Hematopoietic multipotent progenitor cell treated with erythropoietin and hydrocortisone succinate and interleukin-3 and kit ligand, for 4 days (in vitro differentiated cells): ENCODE results near the gene AGBL4.

ENCODE experiments used
- DNase-seq: peaks from one replicate; pipeline ENCODE4 v3.0.0-alpha.2; 2015

The AGBL4 gene

GRCh38 chr1:48710318-48710717, 1313.4 kb downstream of the AGBL4 start:
- no peak for DNase-seq

GRCh38 chr1:48704736-48705135, 1319.0 kb downstream of the AGBL4 start:
- no peak for DNase-seq

- no peak for DNase-seq
Observed at GRCh38 chr1:48701445-48701844, 1322.3 kb downstream of the AGBL4 start.

GRCh38 chr1:48697066-48697707, 1326.6 kb downstream of the AGBL4 start:
- peak; percentile 69 for DNase-seq

- no peak for DNase-seq
Observed at GRCh38 chr1:48695161-48695560, 1328.6 kb downstream of the AGBL4 start.

- DNase-seq = no peak
Observed at GRCh38 chr1:48693674-48694320, 1330.0 kb downstream of the AGBL4 start.

- DNase-seq = no peak
Observed at GRCh38 chr1:48693180-48693579, 1330.6 kb downstream of the AGBL4 start.

GRCh38 chr1:48692235-48692634, 1331.5 kb downstream of the AGBL4 start:
- DNase-seq = no peak

GRCh38 chr1:48691429-48692001, 1332.2 kb downstream of the AGBL4 start:
- DNase-seq = no peak

GRCh38 chr1:48688102-48688760, 1335.5 kb downstream of the AGBL4 start:
- DNase-seq = peak; percentile 53

GRCh38 chr1:48687282-48688045, 1336.3 kb downstream of the AGBL4 start:
- DNase-seq = no peak

- DNase-seq = no peak
Observed at GRCh38 chr1:48686159-48686558, 1337.6 kb downstream of the AGBL4 start.

- DNase-seq = no peak
Observed at GRCh38 chr1:48684381-48684780, 1339.4 kb downstream of the AGBL4 start.

- no peak for DNase-seq
Observed at GRCh38 chr1:48683839-48684238, 1339.9 kb downstream of the AGBL4 start.

- DNase-seq = no peak
Observed at GRCh38 chr1:48681476-48682305, 1342.1 kb downstream of the AGBL4 start.

- no peak for DNase-seq
Observed at GRCh38 chr1:48680411-48681035, 1343.2 kb downstream of the AGBL4 start.

GRCh38 chr1:48679859-48680258, 1343.9 kb downstream of the AGBL4 start:
- no peak for DNase-seq

GRCh38 chr1:48678710-48679505, 1344.8 kb downstream of the AGBL4 start:
- peak; percentile 5 for DNase-seq

GRCh38 chr1:48677306-48678287, 1346.2 kb downstream of the AGBL4 start:
- peak; percentile 85 for DNase-seq

GRCh38 chr1:48676822-48677221, 1346.9 kb downstream of the AGBL4 start:
- DNase-seq = no peak
